Lower leg skin (tissue), 3 donors: Measurements from ENCODE around the gene SLC9A3.

Source experiments
- CTCF ChIP-seq, 3 donors: fragments of 450-650 bp; IDR thresholded peaks; one replicate each; pipeline ENCODE4 v1.5.1; 2016; ENCODE audit warnings: antibody characterized with exemption in 3 of 3, mild to moderate bottlenecking in 3 of 3, moderate library complexity in 2 of 3
- POLR2A ChIP-seq, 2 donors: fragments of 450-650 bp; IDR thresholded peaks; one replicate each; pipeline ENCODE4 v1.6.1; 2016 to 2017; ENCODE audit warnings: antibody characterized with exemption in 2 of 2, mild to moderate bottlenecking in 1 of 2, moderate library complexity in 1 of 2

GRCh38 chr5:554284-554988 is 30.2 kb upstream of the SLC9A3 start:
- TF ChIP-seq CTCF (IDR thresholded peaks at IDR 0.05) = no peak
- no peak for TF ChIP-seq POLR2A (IDR thresholded peaks at IDR 0.05)
